Measurements from ENCODE around the gene PSTK. TPM values are rescaled to one million over a fixed set of nuclear protein-coding genes. Genes with fewer than 3 reads are reported as not detected.

The PSTK gene
- total and polyA plus RNA-seq, 7 experiments from 2014 or later: 4.3 to 13.2 (median 8.9) TPM

DNA sequence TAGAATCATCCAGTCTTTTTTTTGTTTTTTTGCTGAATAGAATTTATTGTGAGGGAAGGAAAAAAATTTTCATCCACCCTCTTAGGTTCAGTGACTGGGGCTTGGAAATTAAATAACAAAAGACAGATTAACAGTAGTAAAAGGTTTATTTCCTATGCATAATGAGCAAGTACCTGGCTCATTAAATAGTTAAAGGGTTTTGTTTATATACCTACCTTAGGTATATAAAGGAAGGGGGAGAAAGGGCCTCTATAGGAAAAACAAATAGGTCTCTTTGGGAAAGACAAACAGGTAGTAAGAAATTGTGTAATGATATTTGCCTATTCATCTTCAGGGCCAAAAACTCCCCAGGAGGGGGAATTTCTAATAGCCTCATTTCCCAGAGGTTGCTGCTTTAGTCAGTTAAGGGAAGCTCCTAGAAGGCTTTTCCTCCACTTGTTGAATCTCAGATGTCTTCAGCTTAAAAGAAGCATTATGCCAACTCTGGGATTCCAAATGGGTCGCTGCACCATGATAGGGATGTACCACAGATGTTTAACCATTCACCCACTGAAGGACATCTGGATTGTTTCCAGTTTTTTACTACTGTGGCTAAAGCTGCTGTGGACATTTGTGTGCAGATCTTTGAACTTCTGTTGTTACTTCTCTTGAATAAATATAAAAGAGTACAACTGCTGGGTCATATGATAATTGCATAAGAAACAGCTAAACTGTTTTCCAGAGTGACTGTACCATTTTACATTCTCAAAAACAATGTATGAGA lies 39.9 kb downstream of the PSTK start:
- ATAC-seq (no peak), DNase-seq (no peak)
- H3K27me3 ChIP-seq (ENCODE audit: control insufficient read depth in 2 of 2, insufficient read depth in 2 of 2, low read length in 2 of 2): no peaks in the 10 kb centered on the region
- H3K4me3 ChIP-seq (ENCODE audit: low read length): no peak overlapping the region
- Mint-ChIP-seq H3K27me3 (no peaks in the 10 kb centered on the region), H3K36me3 (peaks cover 0 to 20% (median 7%) of the 10 kb centered on the region in 5 donors), H3K4me1 (peaks cover 3 to 21% (median 10%) of the 10 kb centered on the region in 7 donors), H3K4me3 (no peak overlapping the region), H3K9me3 (peaks cover 0 to 1% (median 0%) of the 10 kb centered on the region in 11 donors), H3K27ac (no peak overlapping the region)
- no peaks in the 10 kb centered on the region for H3K36me3 ChIP-seq (ENCODE audit: control insufficient read depth in 2 of 3, insufficient read depth in 3 of 3, low read length in 3 of 3)
- intact Hi-C loops (cut with micrococcal nuclease): no loop called here
- no peak overlapping the region for H3K27ac ChIP-seq (ENCODE audit: low read depth, low read length)
- CTCF ChIA-PET: no interaction called here
- H3K4me1 ChIP-seq (ENCODE audit: control insufficient read depth in 2 of 2, insufficient read depth in 2 of 2, low read length in 2 of 2): no peaks in the 10 kb centered on the region
- no peaks in the 10 kb centered on the region for H3K9me3 ChIP-seq (ENCODE audit: control insufficient read depth in 2 of 3, low read length in 3 of 3)
- POLR2A ChIA-PET: no interaction called here

DNA sequence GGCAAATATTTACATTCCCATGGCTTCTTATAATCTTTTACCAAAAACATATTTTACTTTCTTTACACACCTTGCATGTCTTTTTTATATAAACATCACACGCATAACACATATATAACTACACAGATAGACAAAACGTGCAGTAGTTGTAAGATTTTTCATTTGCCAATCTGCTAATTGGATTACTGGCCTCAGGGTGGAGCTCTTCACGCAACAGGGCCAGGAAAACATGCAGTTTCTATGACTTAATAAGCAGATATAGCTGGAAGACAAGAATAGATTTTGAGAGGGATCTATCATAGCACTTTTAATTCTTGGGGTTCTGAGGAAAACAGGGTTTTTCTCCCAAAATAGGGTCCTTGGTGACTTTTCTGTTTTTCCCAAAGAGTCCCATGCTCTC lies 41.3 kb downstream of the PSTK start:
- Histone ChIP-seq H3K36me3 (ENCODE audit: control insufficient read depth in 2 of 3, insufficient read depth in 3 of 3, low read length in 3 of 3) (no peaks in the 10 kb centered on the region), H3K4me3 (ENCODE audit: low read length) (no peak overlapping the region), H3K27ac (ENCODE audit: low read depth, low read length) (no peak overlapping the region), H3K9me3 (ENCODE audit: control insufficient read depth in 2 of 3, low read length in 3 of 3) (no peaks in the 10 kb centered on the region), H3K27me3 (ENCODE audit: control insufficient read depth in 2 of 2, insufficient read depth in 2 of 2, low read length in 2 of 2) (no peaks in the 10 kb centered on the region), H3K4me1 (ENCODE audit: control insufficient read depth in 2 of 2, insufficient read depth in 2 of 2, low read length in 2 of 2) (no peaks in the 10 kb centered on the region)
- H3K9me3 Mint-ChIP-seq: peaks cover 0 to 1% (median 0%) of the 10 kb centered on the region in 11 donors
- ATAC-seq (no peak), DNase-seq (peak in 1 of 9 donors; percentile 12)
- intact Hi-C loops (cut with micrococcal nuclease): no loop called here
- ChIA-PET CTCF (interaction anchor here (0.6 to 0.7 kb wide), 3 partner anchors 12 to 596 kb away, joined by 3 to 4 read pairs (median 3); partner anchors contain the start of gene ACADSB), POLR2A (no interaction called here)
- H3K27me3 Mint-ChIP-seq: no peaks in the 10 kb centered on the region
- H3K4me1 Mint-ChIP-seq: peaks cover 0 to 13% (median 7%) of the 10 kb centered on the region in 7 donors
- H3K27ac Mint-ChIP-seq: no peak overlapping the region
- no peak overlapping the region for H3K4me3 Mint-ChIP-seq
- peaks cover 0 to 14% (median 2%) of the 10 kb centered on the region in 5 donors for H3K36me3 Mint-ChIP-seq

DNA sequence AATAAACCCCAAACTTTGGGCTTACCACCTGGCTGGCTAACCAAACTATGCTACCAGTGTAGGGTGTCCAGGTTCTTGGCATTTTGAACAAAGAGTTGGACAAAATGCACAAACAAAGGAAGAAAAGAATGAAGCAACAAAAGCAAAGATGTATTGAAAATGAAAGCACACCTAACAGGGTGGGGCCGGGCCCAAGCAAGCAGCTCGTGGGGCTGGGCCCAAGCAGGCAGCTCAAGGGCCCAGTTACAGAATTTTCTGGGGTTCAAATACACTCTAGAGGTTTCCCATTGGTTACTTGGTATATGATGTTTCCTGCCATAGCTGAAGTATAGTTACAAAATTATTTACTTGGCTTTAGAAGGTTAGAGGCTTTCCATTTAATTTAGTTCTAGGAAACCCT lies 44.3 kb downstream of the PSTK start:
- ChIA-PET POLR2A (interaction anchor here (1.2 kb wide), 1 partner anchor 15 kb away, joined by 5 read pairs; the partner anchor contains the start of gene ACADSB), CTCF (interaction anchor here (0.6 kb wide), 1 partner anchor 19 kb away, joined by 3 read pairs; no protein-coding TSS in a partner anchor)
- ATAC-seq: no peak
- H3K9me3 Mint-ChIP-seq: no peaks in the 10 kb centered on the region
- H3K27me3 Mint-ChIP-seq: no peaks in the 10 kb centered on the region
- Histone ChIP-seq H3K9me3 (ENCODE audit: control insufficient read depth in 2 of 3, low read length in 3 of 3) (no peaks in the 10 kb centered on the region), H3K27me3 (ENCODE audit: control insufficient read depth in 2 of 2, insufficient read depth in 2 of 2, low read length in 2 of 2) (no peaks in the 10 kb centered on the region), H3K4me3 (ENCODE audit: low read length) (no peak overlapping the region), H3K36me3 (ENCODE audit: control insufficient read depth in 2 of 3, insufficient read depth in 3 of 3, low read length in 3 of 3) (no peaks in the 10 kb centered on the region), H3K27ac (ENCODE audit: low read depth, low read length) (no peak overlapping the region), H3K4me1 (ENCODE audit: control insufficient read depth in 2 of 2, insufficient read depth in 2 of 2, low read length in 2 of 2) (no peaks in the 10 kb centered on the region)
- no peak overlapping the region for H3K4me3 Mint-ChIP-seq
- DNase-seq: no peak
- H3K27ac Mint-ChIP-seq: no peak overlapping the region
- peaks cover 0 to 14% (median 3%) of the 10 kb centered on the region in 5 donors for H3K36me3 Mint-ChIP-seq
- H3K4me1 Mint-ChIP-seq: peaks cover 0 to 11% (median 7%) of the 10 kb centered on the region in 7 donors
- intact Hi-C loops (cut with micrococcal nuclease): no loop called here

DNA sequence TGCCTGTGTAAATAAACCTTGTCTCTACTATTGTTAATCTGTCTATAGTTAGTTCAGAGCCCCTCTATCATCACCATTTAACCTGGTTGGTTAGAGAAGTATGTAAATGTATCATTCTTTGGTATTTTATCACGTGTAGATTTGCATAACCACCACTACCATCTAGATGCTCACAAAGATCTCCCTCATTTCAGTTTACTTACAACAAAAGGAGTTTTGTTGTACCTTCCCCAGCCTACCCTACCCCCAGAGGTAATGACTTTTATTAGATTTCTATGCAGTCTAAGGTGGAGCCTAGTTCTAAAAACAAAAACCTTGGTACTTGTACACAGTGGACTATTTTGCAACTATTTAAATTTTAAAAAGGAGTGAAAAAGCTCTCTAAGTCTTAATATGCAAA lies 46.1 kb downstream of the PSTK start:
- intact Hi-C loops (cut with micrococcal nuclease): no loop called here
- H3K9me3 ChIP-seq (ENCODE audit: control insufficient read depth in 2 of 3, low read length in 3 of 3): no peaks in the 10 kb centered on the region
- H3K27me3 ChIP-seq (ENCODE audit: control insufficient read depth in 2 of 2, insufficient read depth in 2 of 2, low read length in 2 of 2): no peaks in the 10 kb centered on the region
- no peak for DNase-seq
- Mint-ChIP-seq H3K36me3 (peaks cover 0 to 17% (median 6%) of the 10 kb centered on the region in 5 donors), H3K27ac (no peak overlapping the region), H3K4me1 (peaks cover 0 to 11% (median 7%) of the 10 kb centered on the region in 7 donors), H3K9me3 (no peaks in the 10 kb centered on the region), H3K4me3 (no peak overlapping the region), H3K27me3 (no peaks in the 10 kb centered on the region)
- no peaks in the 10 kb centered on the region for H3K4me1 ChIP-seq (ENCODE audit: control insufficient read depth in 2 of 2, insufficient read depth in 2 of 2, low read length in 2 of 2)
- no peaks in the 10 kb centered on the region for H3K36me3 ChIP-seq (ENCODE audit: control insufficient read depth in 2 of 3, insufficient read depth in 3 of 3, low read length in 3 of 3)
- CTCF ChIA-PET: no interaction called here
- no peak overlapping the region for H3K27ac ChIP-seq (ENCODE audit: low read depth, low read length)
- no peak overlapping the region for H3K4me3 ChIP-seq (ENCODE audit: low read length)
- POLR2A ChIA-PET: no interaction called here
- no peak for ATAC-seq

DNA sequence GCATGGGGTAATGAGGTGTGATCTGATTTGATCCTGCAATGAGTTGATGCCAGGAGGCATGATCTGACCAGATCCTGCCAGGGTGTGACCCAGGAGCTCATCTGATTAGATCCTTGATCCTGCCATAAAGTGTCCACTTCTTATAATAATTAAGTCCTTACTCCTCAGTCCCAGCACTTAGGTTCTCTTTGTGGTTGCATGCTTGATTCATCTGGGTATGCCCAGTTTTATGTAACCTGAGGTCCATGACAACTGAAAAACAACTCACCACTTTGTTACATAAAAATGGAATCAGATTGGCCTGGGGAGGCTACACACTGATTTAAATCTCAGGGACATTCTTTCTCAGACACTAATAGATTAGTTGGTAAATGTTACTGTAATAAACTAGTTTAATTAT lies 47.7 kb downstream of the PSTK start:
- no peaks in the 10 kb centered on the region for H3K27me3 ChIP-seq (ENCODE audit: control insufficient read depth in 2 of 2, insufficient read depth in 2 of 2, low read length in 2 of 2)
- intact Hi-C loops (cut with micrococcal nuclease): no loop called here
- no peak overlapping the region for H3K27ac Mint-ChIP-seq
- POLR2A ChIA-PET: no interaction called here
- no peaks in the 10 kb centered on the region for H3K27me3 Mint-ChIP-seq
- no peaks in the 10 kb centered on the region for H3K9me3 Mint-ChIP-seq
- no peak overlapping the region for H3K4me3 ChIP-seq (ENCODE audit: low read length)
- CTCF ChIA-PET: no interaction called here
- H3K27ac ChIP-seq (ENCODE audit: low read depth, low read length): no peak overlapping the region
- H3K36me3 ChIP-seq (ENCODE audit: control insufficient read depth in 2 of 3, insufficient read depth in 3 of 3, low read length in 3 of 3): no peaks in the 10 kb centered on the region
- no peak overlapping the region for H3K4me3 Mint-ChIP-seq
- no peaks in the 10 kb centered on the region for H3K9me3 ChIP-seq (ENCODE audit: control insufficient read depth in 2 of 3, low read length in 3 of 3)
- no peak for ATAC-seq
- H3K4me1 Mint-ChIP-seq: peaks cover 0 to 9% (median 7%) of the 10 kb centered on the region in 7 donors
- H3K4me1 ChIP-seq (ENCODE audit: control insufficient read depth in 2 of 2, insufficient read depth in 2 of 2, low read length in 2 of 2): no peaks in the 10 kb centered on the region
- DNase-seq: no peak
- H3K36me3 Mint-ChIP-seq: peaks cover 0 to 17% (median 8%) of the 10 kb centered on the region in 5 donors

GRCh38 chr10:123031124-123031523 lies 50.9 kb downstream of the PSTK start:
- no peaks in the 10 kb centered on the region for H3K27me3 Mint-ChIP-seq
- Histone ChIP-seq H3K27me3 (ENCODE audit: control insufficient read depth in 2 of 2, insufficient read depth in 2 of 2, low read length in 2 of 2) (no peaks in the 10 kb centered on the region), H3K9me3 (ENCODE audit: control insufficient read depth in 2 of 3, low read length in 3 of 3) (no peaks in the 10 kb centered on the region), H3K4me3 (ENCODE audit: low read length) (no peak overlapping the region), H3K4me1 (ENCODE audit: control insufficient read depth in 2 of 2, insufficient read depth in 2 of 2, low read length in 2 of 2) (no peaks in the 10 kb centered on the region), H3K27ac (ENCODE audit: low read depth, low read length) (no peak overlapping the region), H3K36me3 (ENCODE audit: control insufficient read depth in 2 of 3, insufficient read depth in 3 of 3, low read length in 3 of 3) (peaks cover 0 to 8% (median 0%) of the 10 kb centered on the region in 3 experiments)
- ChIA-PET CTCF (no interaction called here), POLR2A (no interaction called here)
- ATAC-seq: no peak
- no peak for DNase-seq
- H3K9me3 Mint-ChIP-seq: no peaks in the 10 kb centered on the region
- no peak overlapping the region for H3K27ac Mint-ChIP-seq
- peaks cover 0 to 7% (median 2%) of the 10 kb centered on the region in 7 donors for H3K4me1 Mint-ChIP-seq
- intact Hi-C loops (cut with micrococcal nuclease): no loop called here
- peaks cover 0 to 26% (median 15%) of the 10 kb centered on the region in 5 donors for H3K36me3 Mint-ChIP-seq
- no peak overlapping the region for H3K4me3 Mint-ChIP-seq

GRCh38 chr10:123034332-123034731 lies 54.1 kb downstream of the PSTK start:
- ChIA-PET CTCF (no interaction called here), POLR2A (no interaction called here)
- ATAC-seq (no peak), DNase-seq (no peak)
- H3K9me3 ChIP-seq (ENCODE audit: control insufficient read depth in 2 of 3, low read length in 3 of 3): no peaks in the 10 kb centered on the region
- intact Hi-C loops (cut with micrococcal nuclease): no loop called here
- peaks cover 0 to 11% (median 4%) of the 10 kb centered on the region in 7 donors for H3K4me1 Mint-ChIP-seq
- no peak overlapping the region for H3K27ac Mint-ChIP-seq
- no peak overlapping the region for H3K4me3 ChIP-seq (ENCODE audit: low read length)
- peaks cover 5 to 32% (median 19%) of the 10 kb centered on the region in 5 donors for H3K36me3 Mint-ChIP-seq
- H3K4me3 Mint-ChIP-seq: no peak overlapping the region
- H3K36me3 ChIP-seq (ENCODE audit: control insufficient read depth in 2 of 3, insufficient read depth in 3 of 3, low read length in 3 of 3): peaks cover 0 to 19% (median 0%) of the 10 kb centered on the region in 3 experiments
- no peaks in the 10 kb centered on the region for H3K27me3 ChIP-seq (ENCODE audit: control insufficient read depth in 2 of 2, insufficient read depth in 2 of 2, low read length in 2 of 2)
- H3K27me3 Mint-ChIP-seq: no peaks in the 10 kb centered on the region
- H3K9me3 Mint-ChIP-seq: no peaks in the 10 kb centered on the region
- H3K4me1 ChIP-seq (ENCODE audit: control insufficient read depth in 2 of 2, insufficient read depth in 2 of 2, low read length in 2 of 2): no peaks in the 10 kb centered on the region
- H3K27ac ChIP-seq (ENCODE audit: low read depth, low read length): no peak overlapping the region
